Cardiac muscle cell (in vitro differentiated cells and primary cell): ENCODE data around the gene DDX39B. TPM values are rescaled to one million over a fixed set of nuclear protein-coding genes. Genes with fewer than 3 reads are reported as not detected.
A peak's percentile ranks its signal among the peaks of the same experiment; 100 is the strongest.
"Not testable (repeated sequence)": the region's sequence is repeated elsewhere in the genome, so short reads cannot be mapped to it uniquely, and the experiment has no call there.

Source experiments
- DNase-seq, 2 donors: peaks; one replicate each; pipeline versions ENCODE4 v3.0.0 to v3.0.0-alpha.2; 2010 to 2017; ENCODE audit warnings: low read depth in 1 of 2, low spot score in 1 of 2
- H3K27ac ChIP-seq: fragments of 200-600 bp; sonication (generic); 2 replicates; pipeline ENCODE4 v1.5.1; 2016
- H3K27me3 ChIP-seq: fragments of 200-600 bp; sonication (generic); 2 replicates; pipeline ENCODE4 v1.6.0; 2016; ENCODE audit warnings: control low read depth
- H3K36me3 ChIP-seq: fragments of 200-600 bp; sonication (generic); 2 replicates; pipeline ENCODE4 v1.5.1; 2016; ENCODE audit warnings: control low read depth
- H3K4me1 ChIP-seq: fragments of 200-600 bp; sonication (generic); 2 replicates; pipeline ENCODE4 v1.8.1; 2017; ENCODE audit warnings: low read depth, mild to moderate bottlenecking, mixed run types
- H3K4me3 ChIP-seq: fragments of 200-600 bp; sonication (generic); 2 replicates; pipeline ENCODE4 v1.5.1; 2016; ENCODE audit warnings: mild to moderate bottlenecking
- H3K9me3 ChIP-seq: fragments of 200-600 bp; sonication (generic); 2 replicates; pipeline ENCODE4 v1.5.1; 2017; ENCODE audit warnings: low read depth, mild to moderate bottlenecking, control low read depth
- polyA plus RNA-seq: library from polyadenylated mRNA; unstranded; fragments of >200 nt; fragmentation: Nextera tagmentation; extraction: Ambion mirVana; gene quantifications from 2 replicates; pipeline ENCODE4 v1.2.1, GENCODE V29; 2016
- total RNA-seq: library from RNA; depleted of rRNA; stranded (reverse); fragments of >200 nt; gene quantifications from 2 replicates; pipeline ENCODE4 v1.2.3, GENCODE V29; 2016
- TF ChIP-seq, protein P1 (sequence below): IDR thresholded peaks from 2 replicates; pipeline ENCODE4 v1.5.1; 2012; ENCODE audit warnings: low read depth, mild to moderate bottlenecking, low read length

The DDX39B gene
- total and polyA plus RNA-seq, 2 experiments from 2014 or later, result 321 to 371 TPM

DNA sequence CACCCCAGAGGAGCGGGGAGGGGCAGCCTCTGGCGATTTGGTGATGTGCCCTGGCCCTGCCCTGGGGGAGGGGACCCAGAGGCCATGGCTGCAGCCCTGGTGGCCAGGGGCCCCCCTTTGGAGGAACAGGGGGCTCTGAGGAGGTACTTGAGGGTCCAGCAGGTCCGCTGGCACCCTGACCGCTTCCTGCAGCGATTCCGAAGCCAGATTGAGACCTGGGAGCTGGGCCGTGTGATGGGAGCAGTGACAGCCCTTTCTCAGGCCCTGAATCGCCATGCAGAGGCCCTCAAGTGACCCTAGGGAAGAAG lies 16.5 kb upstream of the DDX39B start:
- H3K36me3 ChIP-seq, result peaks cover 16% of the 10 kb centered on the region
- no peak for DNase-seq
- no peaks in the 10 kb centered on the region for H3K9me3 ChIP-seq
- H3K4me3 ChIP-seq, result no peak overlapping the region
- TF ChIP-seq, protein P1, sequence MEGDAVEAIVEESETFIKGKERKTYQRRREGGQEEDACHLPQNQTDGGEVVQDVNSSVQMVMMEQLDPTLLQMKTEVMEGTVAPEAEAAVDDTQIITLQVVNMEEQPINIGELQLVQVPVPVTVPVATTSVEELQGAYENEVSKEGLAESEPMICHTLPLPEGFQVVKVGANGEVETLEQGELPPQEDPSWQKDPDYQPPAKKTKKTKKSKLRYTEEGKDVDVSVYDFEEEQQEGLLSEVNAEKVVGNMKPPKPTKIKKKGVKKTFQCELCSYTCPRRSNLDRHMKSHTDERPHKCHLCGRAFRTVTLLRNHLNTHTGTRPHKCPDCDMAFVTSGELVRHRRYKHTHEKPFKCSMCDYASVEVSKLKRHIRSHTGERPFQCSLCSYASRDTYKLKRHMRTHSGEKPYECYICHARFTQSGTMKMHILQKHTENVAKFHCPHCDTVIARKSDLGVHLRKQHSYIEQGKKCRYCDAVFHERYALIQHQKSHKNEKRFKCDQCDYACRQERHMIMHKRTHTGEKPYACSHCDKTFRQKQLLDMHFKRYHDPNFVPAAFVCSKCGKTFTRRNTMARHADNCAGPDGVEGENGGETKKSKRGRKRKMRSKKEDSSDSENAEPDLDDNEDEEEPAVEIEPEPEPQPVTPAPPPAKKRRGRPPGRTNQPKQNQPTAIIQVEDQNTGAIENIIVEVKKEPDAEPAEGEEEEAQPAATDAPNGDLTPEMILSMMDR, result no peak
- H3K27me3 ChIP-seq, result no peaks in the 10 kb centered on the region
- H3K27ac ChIP-seq, result no peak overlapping the region
- peaks cover 5% of the 10 kb centered on the region for H3K4me1 ChIP-seq

- peaks cover 19% of the 10 kb centered on the region for H3K36me3 ChIP-seq
- H3K4me1 ChIP-seq, result peaks cover 5% of the 10 kb centered on the region
- H3K4me3 ChIP-seq, result no peak overlapping the region
- TF ChIP-seq, protein P1, result no peak
- DNase-seq, result no peak
- no peak overlapping the region for H3K27ac ChIP-seq
- no peaks in the 10 kb centered on the region for H3K27me3 ChIP-seq
- H3K9me3 ChIP-seq, result no peaks in the 10 kb centered on the region
Measured at GRCh38 chr6:31557443-31558317, 15.9 kb upstream of the DDX39B start.

- DNase-seq, result no peak
- H3K36me3 ChIP-seq, result peaks cover 19% of the 10 kb centered on the region
- no peak overlapping the region for H3K27ac ChIP-seq
- peaks cover 5% of the 10 kb centered on the region for H3K4me1 ChIP-seq
- TF ChIP-seq, protein P1, result no peak
- H3K27me3 ChIP-seq, result no peaks in the 10 kb centered on the region
- no peaks in the 10 kb centered on the region for H3K9me3 ChIP-seq
- no peak overlapping the region for H3K4me3 ChIP-seq
Measured at GRCh38 chr6:31556307-31556706, 14.5 kb upstream of the DDX39B start.

DNA sequence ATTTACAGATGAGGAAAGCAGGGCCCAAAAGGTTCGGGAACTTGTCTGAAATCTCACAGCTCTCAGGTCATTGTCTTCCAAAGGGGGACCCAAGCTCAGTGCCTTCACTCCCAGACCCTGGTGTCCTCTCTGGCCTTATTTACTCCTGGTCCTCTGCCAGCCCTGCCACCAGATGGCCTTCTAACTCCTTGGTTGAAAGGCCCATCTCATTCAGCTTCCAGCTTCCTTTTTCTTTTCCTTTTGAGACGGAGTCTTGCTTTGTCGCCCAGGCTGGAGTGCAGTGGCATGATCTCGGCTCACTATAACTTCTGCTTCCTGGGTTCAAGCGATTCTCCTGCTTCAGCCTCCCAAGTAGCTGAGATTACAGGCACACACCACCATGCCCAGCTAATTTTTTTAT lies 9.6 kb upstream of the DDX39B start:
- H3K9me3 ChIP-seq, H3K4me1 ChIP-seq, H3K27me3 ChIP-seq, H3K27ac ChIP-seq, H3K4me3 ChIP-seq: not testable (repeated sequence)
- peak; percentile 28 to 75 for DNase-seq
- TF ChIP-seq, protein P1, result peak; percentile 47
- peaks cover 26% of the 10 kb centered on the region for H3K36me3 ChIP-seq

GRCh38 chr6:31548544-31548873 lies 6.7 kb upstream of the DDX39B start:
- DNase-seq, result no peak
- Histone ChIP-seq H3K4me1 (peaks cover 6% of the 10 kb centered on the region), H3K27me3 (no peaks in the 10 kb centered on the region), H3K27ac (no peak overlapping the region), H3K36me3 (peaks cover 17% of the 10 kb centered on the region), H3K4me3 (peak overlapping the region; percentile 56), H3K9me3 (no peaks in the 10 kb centered on the region)
- TF ChIP-seq, protein P1, result no peak
